ENCODE results near the gene RPTOR. TPM values are rescaled to one million over a fixed set of nuclear protein-coding genes. Genes with fewer than 3 reads are reported as not detected.

RPTOR gene
- total RNA-seq, 4 donors from 2014 or later = 47.6 to 56.9 (median 55.4) TPM

DNA sequence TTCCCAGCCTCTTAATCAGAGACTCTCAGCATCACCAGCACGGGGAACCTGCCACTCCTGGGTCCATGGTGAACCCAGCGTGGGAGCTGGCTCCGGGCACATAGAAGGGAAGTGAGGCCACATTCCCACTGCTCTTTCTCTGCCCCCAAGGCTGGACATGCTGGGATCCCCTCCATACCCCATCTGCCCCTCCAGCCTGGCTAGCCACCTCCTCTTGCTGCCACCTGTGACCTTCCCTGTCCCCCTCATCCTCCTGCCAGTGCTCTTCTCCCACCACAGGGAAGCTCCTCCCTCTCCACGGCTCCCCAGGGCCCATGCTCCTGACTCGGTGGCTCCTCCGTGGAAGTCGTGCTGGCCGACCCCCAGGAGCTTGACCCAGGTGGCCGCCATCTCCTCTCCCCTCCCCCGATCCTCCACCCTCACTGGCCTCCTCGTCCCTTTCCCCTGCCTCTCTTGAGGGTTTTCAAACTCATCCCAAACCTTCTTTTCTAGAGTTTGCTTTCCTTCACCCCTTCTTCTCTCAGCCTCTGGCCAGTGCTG is 307.9 kb downstream of the RPTOR start:
- H3K4me3 ChIP-seq = no peak overlapping the region
- DNase-seq (peak in 1 of 2 donors; percentile 12), ATAC-seq (no peak)
- no peak for TF ChIP-seq POLR2A (IDR thresholded peaks at IDR 0.05)
- TF ChIP-seq, protein P1, sequence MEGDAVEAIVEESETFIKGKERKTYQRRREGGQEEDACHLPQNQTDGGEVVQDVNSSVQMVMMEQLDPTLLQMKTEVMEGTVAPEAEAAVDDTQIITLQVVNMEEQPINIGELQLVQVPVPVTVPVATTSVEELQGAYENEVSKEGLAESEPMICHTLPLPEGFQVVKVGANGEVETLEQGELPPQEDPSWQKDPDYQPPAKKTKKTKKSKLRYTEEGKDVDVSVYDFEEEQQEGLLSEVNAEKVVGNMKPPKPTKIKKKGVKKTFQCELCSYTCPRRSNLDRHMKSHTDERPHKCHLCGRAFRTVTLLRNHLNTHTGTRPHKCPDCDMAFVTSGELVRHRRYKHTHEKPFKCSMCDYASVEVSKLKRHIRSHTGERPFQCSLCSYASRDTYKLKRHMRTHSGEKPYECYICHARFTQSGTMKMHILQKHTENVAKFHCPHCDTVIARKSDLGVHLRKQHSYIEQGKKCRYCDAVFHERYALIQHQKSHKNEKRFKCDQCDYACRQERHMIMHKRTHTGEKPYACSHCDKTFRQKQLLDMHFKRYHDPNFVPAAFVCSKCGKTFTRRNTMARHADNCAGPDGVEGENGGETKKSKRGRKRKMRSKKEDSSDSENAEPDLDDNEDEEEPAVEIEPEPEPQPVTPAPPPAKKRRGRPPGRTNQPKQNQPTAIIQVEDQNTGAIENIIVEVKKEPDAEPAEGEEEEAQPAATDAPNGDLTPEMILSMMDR (IDR thresholded peaks at IDR 0.05 in 4 of 5, conservative IDR thresholded peaks at IDR 0.05 in 1 of 5) = no peak
- no peak overlapping the region for H3K27ac ChIP-seq
- intact Hi-C loops (cut with DNase I; ENCODE audit: low total_unique reads) = no loop called here
- no peaks in the 10 kb centered on the region for H3K27me3 ChIP-seq
- H3K9me3 ChIP-seq = no peaks in the 10 kb centered on the region
- H3K4me1 ChIP-seq = peaks cover 28 to 30% of the 10 kb centered on the region in 2 donors
- peaks cover 0 to 9% of the 10 kb centered on the region in 2 donors for H3K36me3 ChIP-seq
- in situ Hi-C loops (cut with MboI; ENCODE audit: low sequenced_read_pairs in 4 of 4) = no loop called here

DNA sequence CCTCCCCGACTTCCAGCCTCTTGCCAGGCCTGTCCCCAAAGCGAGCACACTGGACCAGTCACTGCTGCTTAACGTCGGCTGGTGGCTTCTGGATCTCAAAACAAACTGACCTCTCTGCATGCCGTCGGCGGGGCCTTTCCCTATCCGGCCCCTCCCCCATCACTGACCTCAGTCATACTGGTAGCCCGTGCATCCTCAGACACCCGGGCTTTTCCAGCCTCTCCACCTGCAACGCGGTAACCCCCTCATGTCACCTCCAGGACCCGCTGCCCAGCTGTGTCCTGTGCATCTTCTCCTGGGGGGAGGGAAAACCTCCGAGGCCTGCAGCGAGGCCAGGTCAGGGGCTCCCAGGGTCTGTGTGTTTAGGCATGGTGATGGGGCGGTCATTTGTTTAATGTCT is 308.4 kb downstream of the RPTOR start:
- peak in 1 of 2 donors; percentile 13 for DNase-seq
- in situ Hi-C loops (cut with MboI; ENCODE audit: low sequenced_read_pairs in 4 of 4) (no loop called here), intact Hi-C loops (cut with DNase I; ENCODE audit: low total_unique reads) (no loop called here)
- no peak for TF ChIP-seq POLR2A (IDR thresholded peaks at IDR 0.05)
- TF ChIP-seq, protein P1 (IDR thresholded peaks at IDR 0.05 in 4 of 5, conservative IDR thresholded peaks at IDR 0.05 in 1 of 5) = no peak
- Histone ChIP-seq H3K36me3 (peaks cover 0 to 5% of the 10 kb centered on the region in 2 donors), H3K4me3 (no peak overlapping the region), H3K4me1 (peaks cover 33 to 35% of the 10 kb centered on the region in 2 donors), H3K27me3 (no peaks in the 10 kb centered on the region), H3K27ac (no peak overlapping the region), H3K9me3 (no peaks in the 10 kb centered on the region)
- ATAC-seq = no peak

DNA sequence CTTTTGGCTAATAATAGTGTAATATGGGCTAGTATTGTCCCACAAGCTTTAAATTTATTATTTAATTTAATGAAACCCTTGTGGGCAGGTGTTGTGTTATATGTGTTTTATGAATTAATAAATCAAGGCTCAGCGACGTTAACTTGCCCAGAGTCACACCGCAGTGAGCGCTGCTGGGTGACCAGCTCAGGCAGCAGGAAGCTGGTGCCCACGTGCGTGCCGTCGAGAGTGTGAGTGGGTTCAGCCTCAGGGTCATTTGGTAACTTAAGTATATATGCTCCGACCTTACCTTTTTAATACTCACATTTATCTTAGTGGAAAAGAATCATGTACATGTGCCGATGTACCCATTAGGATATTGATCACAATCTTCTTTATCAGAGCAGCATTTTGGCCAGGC is 309.6 kb downstream of the RPTOR start:
- intact Hi-C loops (cut with DNase I; ENCODE audit: low total_unique reads) (no loop called here), in situ Hi-C loops (cut with MboI; ENCODE audit: low sequenced_read_pairs in 4 of 4) (no loop called here)
- ATAC-seq (no peak), DNase-seq (no peak)
- Histone ChIP-seq H3K4me3 (no peak overlapping the region), H3K4me1 (peaks cover 44 to 46% of the 10 kb centered on the region in 2 donors), H3K27ac (peak overlapping the region in 1 of 4 donors; percentile 93), H3K27me3 (no peaks in the 10 kb centered on the region), H3K9me3 (no peaks in the 10 kb centered on the region), H3K36me3 (no peaks in the 10 kb centered on the region)
- TF ChIP-seq, protein P1 (IDR thresholded peaks at IDR 0.05 in 4 of 5, conservative IDR thresholded peaks at IDR 0.05 in 1 of 5) = no peak
- no peak for TF ChIP-seq POLR2A (IDR thresholded peaks at IDR 0.05)

DNA sequence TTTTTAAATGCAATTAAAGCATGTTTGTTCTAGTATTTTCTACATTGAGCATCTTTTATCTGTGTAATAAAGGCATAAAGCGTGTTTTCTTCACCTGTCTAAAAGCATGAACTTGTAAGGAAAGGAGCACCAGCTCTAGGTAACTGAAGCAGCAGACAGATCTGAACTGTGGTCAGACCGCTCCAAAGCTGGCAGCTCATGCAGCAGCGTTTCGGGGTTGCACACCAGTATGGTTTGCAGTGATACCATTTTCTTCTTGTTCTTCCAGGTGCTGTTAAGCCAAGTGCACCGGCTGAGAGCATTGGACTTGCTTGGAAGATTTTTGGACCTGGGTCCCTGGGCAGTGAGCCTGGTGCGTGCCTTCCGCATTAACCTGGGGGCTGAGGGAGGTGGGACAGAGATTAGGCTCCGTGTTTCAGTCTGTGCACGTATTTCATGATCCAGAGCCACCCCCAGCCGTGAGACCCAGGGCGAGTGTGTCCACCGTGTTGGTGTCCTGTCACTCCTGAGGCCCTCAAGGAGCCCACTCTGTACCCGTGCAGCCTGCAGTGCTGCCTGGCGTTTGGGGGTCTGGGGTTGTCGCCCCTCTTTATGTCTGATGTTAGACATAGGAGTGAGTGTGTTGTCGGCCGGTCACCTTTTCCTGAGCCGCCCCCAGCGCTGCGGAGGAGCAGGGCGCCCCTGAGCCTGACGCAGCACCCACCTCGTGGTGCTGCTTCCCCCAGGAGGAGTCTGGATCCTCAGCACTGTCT is 310.7 kb downstream of the RPTOR start:
- DNase-seq (peak in 1 of 2 donors; percentile 16), ATAC-seq (no peak)
- Histone ChIP-seq H3K4me1 (peaks cover 48 to 51% of the 10 kb centered on the region in 2 donors), H3K9me3 (no peaks in the 10 kb centered on the region), H3K36me3 (no peaks in the 10 kb centered on the region), H3K27me3 (no peaks in the 10 kb centered on the region), H3K27ac (peak overlapping the region; percentile 90 to 93 (median 91)), H3K4me3 (no peak overlapping the region)
- TF ChIP-seq, protein P1 (IDR thresholded peaks at IDR 0.05 in 4 of 5, conservative IDR thresholded peaks at IDR 0.05 in 1 of 5) = no peak
- TF ChIP-seq POLR2A (IDR thresholded peaks at IDR 0.05) = no peak
- intact Hi-C loops (cut with DNase I; ENCODE audit: low total_unique reads) = loop anchor here (5.0 kb wide), 1 partner anchor 83 kb away; no protein-coding TSS in a partner anchor
- in situ Hi-C loops (cut with MboI; ENCODE audit: low sequenced_read_pairs in 4 of 4) = no loop called here

Data from gastrocnemius medialis (tissue), 4 donors.